SW480 (cell line): ENCODE results near the gene PRTFDC1.
"Not testable (repeated sequence)": the region's sequence is repeated elsewhere in the genome, so short reads cannot be mapped to it uniquely, and the experiment has no call there.

ENCODE experiments used
- DNase-seq: peaks from one replicate; pipeline ENCODE4 v3.0.0-alpha.2; 2016; ENCODE audit warnings: low spot score

Gene PRTFDC1

DNA sequence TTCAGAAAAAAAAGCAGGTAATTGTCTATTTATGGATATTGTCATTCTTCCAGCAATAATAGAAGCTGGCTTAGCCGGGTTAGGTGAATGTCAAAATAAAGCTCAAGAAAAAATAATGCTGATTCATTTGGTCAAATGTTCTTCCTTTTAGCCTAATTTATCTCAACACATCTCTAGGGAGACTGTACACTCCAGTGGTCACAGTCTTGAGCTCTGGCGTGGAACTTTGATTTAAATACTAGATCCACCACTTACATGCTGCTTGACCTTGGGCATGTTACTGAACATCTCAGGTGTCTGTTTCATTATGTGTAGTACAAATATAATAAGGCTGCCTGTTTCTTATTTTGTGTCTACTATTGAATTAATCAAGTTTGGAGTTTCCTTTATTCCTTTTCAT, 22.0 kb downstream of the PRTFDC1 start:
- no peak for DNase-seq

- DNase-seq = no peak
These were observed 22.5 kb downstream of the PRTFDC1 start for GRCh38 chr10:24929904-24930303.

DNA sequence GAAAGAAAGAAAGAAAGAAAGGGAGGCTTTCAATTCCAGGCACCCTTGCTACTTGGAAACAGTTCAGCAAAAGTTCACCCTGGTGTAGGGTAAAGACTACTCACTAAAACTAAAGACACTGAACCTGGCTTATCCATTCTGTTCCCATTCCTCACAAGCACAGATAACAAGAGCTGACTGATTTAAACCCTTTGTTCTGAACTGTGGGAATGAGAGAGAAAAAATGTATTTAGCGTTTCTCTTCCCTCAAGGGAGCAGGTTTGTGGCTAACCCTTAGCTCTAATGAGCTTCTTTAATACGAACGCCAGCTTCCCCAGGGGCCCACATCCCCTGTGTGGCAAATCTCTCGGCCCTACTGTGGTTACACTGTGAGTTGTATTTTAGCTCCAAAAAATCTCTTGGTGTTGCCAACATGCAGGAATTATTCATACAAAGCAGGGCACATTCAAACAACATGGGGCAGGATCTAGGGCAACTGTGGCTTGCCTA, 23.3 kb downstream of the PRTFDC1 start:
- no peak for DNase-seq

- DNase-seq = no peak
These were observed 24.2 kb downstream of the PRTFDC1 start for GRCh38 chr10:24928163-24928562.

DNA sequence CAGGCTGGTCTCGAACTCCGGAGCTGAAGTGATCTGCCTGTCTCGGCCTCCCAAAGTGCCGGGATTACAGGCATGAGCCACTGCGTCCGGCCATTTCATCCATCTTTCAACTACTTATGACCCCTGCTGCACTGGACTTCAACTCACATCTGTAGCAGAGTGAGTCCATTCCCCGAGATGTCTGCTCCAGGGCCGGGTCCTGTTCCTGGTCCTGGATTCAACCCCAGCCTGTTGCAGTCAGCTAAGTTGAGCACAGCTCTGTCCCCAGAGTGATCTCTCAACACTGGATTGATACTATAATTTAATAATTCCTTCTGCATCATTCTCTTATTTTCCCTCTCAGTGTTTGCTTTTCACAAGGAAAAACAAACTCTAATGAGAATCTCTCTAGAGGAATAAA, 25.8 kb downstream of the PRTFDC1 start:
- DNase-seq = no peak

DNA sequence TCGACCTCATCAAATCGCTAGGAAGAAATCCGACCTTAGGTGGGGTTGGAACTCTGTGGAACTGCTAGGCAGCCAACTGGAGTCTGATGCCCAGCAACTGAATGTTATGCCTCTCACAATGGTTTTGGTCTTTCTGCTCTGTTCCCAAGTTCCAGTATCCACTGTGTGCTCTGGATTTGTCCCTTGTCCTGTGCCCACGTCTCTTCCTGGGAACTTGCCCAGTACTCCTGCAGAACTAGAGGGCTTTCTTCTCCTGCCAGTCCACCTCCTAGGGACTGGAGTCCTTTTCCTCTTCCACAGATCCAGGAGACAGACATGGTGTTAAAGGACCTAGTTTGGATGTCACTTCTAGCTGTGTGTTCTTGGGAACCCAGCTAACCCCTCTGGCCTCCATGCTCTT, 26.6 kb downstream of the PRTFDC1 start:
- DNase-seq = no peak

DNA sequence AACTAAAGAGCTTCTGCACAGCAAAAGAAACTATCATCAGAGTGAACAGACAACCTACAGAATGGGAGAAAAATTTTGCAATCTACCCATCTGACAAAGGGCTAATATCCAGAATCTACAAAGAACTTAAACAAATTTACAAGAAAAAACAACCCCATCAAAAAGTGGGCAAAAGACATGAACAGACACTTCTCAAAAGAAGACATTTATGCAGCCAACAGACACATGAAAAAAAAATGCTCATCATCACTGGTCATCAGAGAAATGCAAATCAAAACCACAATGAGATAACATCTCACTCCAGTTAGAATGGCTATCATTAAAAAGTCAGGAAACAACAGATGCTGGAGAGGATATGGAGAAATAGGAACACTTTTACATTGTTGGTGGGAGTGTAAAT, 27.9 kb downstream of the PRTFDC1 start:
- not testable (repeated sequence) for DNase-seq

- not testable (repeated sequence) for DNase-seq
These were observed 30.1 kb downstream of the PRTFDC1 start for GRCh38 chr10:24922222-24922868.

- DNase-seq = no peak
These were observed 31.2 kb downstream of the PRTFDC1 start for GRCh38 chr10:24920907-24921881.

- DNase-seq = not testable (repeated sequence)
These were observed 32.2 kb downstream of the PRTFDC1 start for GRCh38 chr10:24920192-24920591.

GRCh38 chr10:24919629-24920028, 32.8 kb downstream of the PRTFDC1 start:
- not testable (repeated sequence) for DNase-seq

DNA sequence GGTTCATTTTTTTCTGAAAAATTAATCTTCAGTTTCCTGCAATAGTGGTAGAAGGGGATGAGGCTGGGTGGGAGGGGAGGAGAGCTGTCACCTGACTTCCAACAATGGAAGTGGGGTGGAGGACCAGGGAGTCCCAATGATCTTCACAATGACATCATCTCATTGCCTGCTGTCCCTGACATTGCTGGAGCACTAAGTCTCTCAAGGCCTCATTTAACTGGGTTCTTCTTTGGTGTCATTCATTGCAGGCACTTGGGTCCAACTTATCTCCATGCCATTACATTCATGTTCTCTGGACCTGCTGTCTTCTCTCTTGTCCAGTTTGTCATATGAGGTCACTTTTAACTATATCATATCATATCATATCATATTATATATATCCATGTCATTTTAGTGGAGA, 34.4 kb downstream of the PRTFDC1 start:
- DNase-seq = no peak

- no peak for DNase-seq
These were observed 34.9 kb downstream of the PRTFDC1 start for GRCh38 chr10:24917493-24917892.

DNA sequence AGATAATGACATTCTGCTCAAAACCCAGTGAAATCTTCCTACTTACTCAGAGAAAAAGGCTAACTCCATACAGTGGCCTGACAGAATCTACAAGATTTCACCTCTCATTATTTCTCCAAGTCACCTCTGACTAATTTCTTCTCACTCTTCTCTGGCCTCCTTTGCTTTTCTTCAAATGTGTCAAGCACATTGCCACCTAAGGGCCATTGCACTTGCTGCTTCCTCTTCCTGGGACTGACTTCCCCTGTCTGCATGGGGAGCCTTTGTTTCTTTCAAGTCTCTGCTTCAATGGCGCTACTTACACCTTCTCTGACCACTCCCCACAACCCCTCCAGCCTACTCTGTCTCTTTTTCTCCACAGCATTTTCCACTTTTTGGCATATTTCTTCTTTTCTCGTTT, 36.0 kb downstream of the PRTFDC1 start:
- no peak for DNase-seq

- no peak for DNase-seq
These were observed 37.1 kb downstream of the PRTFDC1 start for GRCh38 chr10:24915304-24915703.

GRCh38 chr10:24914148-24914547, 38.3 kb downstream of the PRTFDC1 start:
- DNase-seq = no peak

DNA sequence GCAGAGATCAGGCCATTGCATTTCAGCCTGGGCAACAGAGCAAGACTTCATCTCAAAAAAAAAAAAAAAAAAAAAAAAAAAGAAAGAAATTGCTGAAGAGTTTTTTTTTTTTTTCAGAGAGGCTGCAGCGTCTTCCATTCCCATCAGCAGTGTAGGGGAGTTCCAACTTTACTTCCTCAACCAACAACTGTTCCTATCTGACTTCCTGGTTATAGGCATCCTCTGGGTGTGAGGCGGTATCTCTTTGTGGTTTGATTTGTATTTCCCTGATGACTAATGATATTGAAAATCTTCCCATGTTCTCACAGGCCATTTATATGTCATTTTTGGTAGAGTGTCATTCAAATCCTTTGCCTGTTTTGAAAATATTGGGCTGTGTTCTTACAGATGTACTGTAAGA, 40.2 kb downstream of the PRTFDC1 start:
- DNase-seq = peak; percentile 14

- no peak for DNase-seq
These were observed 41.4 kb downstream of the PRTFDC1 start for GRCh38 chr10:24911029-24911428.

GRCh38 chr10:24910574-24910973, 41.8 kb downstream of the PRTFDC1 start:
- DNase-seq = no peak

DNA sequence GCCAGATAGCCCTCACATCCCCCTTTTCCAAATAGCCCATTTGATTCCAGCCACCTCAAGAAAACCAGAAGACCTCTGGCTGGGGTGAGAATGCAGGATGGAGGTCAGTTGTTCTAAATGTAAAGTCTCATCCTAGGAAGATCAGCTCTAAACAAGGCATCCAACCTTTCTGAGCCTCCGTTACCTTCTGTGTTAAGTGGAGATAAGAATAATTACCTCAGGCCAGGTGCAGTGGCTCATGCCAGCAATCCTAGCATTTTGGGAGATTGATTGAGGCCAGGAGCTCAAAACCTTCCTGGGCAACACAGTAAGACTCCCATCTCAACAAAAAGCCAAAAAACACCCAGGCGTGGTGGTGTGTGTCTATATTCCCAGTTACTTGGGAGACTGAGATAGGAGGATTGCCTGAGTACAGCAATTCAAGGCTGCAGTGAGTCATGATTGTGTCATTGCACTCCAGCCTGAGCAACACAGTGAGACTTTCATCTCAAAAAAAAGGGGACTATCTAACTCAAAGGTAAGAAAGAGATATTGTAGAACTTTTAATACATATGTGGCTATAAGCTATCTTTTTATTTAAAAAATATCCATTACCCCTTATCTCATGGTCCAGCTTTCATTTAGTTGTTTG, 43.5 kb downstream of the PRTFDC1 start:
- peak; percentile 16 for DNase-seq

DNA sequence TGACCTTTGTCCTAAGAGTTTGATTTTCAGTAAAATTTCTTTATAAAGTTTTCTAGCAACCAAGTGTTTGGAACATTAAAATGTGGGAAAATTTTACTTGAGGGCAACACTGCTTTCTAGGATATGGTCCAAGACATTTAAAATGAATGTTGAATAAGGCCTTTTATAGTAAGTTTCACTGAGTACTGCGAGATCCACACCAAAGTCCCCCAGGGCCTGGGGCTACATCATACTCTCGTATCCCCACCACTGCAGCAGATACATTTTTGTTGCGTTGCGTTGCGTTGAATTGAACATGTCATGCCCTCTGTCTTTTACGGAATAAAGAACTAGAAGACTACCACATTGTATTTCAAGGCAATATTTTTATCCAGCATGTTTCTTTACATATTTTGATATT, 44.5 kb downstream of the PRTFDC1 start:
- no peak for DNase-seq

DNA sequence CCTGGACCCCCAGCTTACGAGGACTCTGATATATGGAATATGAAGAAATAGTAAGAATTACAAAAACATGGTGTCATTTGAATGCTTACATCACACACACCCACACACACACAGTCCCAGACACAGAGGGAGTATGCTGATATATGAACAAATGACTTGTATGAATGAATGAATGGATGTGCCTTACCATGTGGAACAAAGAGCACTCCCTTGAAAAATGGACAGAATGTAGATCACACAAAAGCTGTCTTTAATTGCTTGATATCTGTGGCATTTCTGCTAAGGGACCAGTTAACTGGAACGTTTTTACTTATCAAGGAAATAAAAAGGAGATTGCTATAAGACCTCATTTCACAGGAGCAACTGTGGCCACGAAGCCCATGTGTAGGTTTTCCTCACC, 46.0 kb downstream of the PRTFDC1 start:
- no peak for DNase-seq

DNA sequence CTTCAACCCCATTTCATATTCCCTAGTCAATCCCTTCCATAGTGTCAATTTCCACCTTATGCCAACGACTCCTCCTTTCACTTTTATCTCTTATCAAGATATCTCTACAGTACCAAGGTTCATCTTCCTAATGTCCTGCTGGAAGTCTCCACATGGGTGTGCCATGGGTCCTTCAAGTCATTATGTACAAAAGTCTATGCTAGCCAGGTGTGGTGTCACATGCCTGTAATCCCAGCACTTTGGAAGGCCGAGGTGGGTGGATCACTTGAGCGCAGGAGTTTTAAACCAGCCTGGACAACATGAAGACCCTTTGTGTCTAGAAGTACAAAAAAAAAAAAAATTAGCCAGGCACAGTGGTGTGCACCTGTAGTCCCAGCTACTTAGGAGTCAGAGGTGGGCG, 47.6 kb downstream of the PRTFDC1 start:
- no peak for DNase-seq
